ENCODE results near the gene PSMG2. TPM values are rescaled to one million over a fixed set of nuclear protein-coding genes. Genes with fewer than 3 reads are reported as not detected.

PSMG2 gene
- total RNA-seq, 2 donors from 2014 or later, result 8.2 to 36.8 TPM

GRCh38 chr18:12749121-12749520, 46.3 kb downstream of the PSMG2 start:
- Histone ChIP-seq H3K27me3 (no peaks in the 10 kb centered on the region), H3K4me1 (no peaks in the 10 kb centered on the region), H3K36me3 (replicated peaks in 1 of 2; ENCODE audit: insufficient read depth in 1 of 2, low read depth in 2 of 2) (no peaks in the 10 kb centered on the region), H3K9me3 (no peaks in the 10 kb centered on the region), H3K4me3 (no peak overlapping the region), H3K27ac (no peak overlapping the region)
- intact Hi-C loops (cut with DNase I), result loop anchor here (10.0 kb wide), 1 partner anchor 146 kb away; no protein-coding TSS in a partner anchor
- no peak for TF ChIP-seq POLR2A (IDR thresholded peaks at IDR 0.05)
- TF ChIP-seq, protein P1, sequence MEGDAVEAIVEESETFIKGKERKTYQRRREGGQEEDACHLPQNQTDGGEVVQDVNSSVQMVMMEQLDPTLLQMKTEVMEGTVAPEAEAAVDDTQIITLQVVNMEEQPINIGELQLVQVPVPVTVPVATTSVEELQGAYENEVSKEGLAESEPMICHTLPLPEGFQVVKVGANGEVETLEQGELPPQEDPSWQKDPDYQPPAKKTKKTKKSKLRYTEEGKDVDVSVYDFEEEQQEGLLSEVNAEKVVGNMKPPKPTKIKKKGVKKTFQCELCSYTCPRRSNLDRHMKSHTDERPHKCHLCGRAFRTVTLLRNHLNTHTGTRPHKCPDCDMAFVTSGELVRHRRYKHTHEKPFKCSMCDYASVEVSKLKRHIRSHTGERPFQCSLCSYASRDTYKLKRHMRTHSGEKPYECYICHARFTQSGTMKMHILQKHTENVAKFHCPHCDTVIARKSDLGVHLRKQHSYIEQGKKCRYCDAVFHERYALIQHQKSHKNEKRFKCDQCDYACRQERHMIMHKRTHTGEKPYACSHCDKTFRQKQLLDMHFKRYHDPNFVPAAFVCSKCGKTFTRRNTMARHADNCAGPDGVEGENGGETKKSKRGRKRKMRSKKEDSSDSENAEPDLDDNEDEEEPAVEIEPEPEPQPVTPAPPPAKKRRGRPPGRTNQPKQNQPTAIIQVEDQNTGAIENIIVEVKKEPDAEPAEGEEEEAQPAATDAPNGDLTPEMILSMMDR (IDR thresholded peaks at IDR 0.05), result no peak
- 65 to 69% methylated on average over 13 of the region's 13 CpGs for WGBS, 2 donors
- ATAC-seq (no peak), DNase-seq (no peak)

DNA sequence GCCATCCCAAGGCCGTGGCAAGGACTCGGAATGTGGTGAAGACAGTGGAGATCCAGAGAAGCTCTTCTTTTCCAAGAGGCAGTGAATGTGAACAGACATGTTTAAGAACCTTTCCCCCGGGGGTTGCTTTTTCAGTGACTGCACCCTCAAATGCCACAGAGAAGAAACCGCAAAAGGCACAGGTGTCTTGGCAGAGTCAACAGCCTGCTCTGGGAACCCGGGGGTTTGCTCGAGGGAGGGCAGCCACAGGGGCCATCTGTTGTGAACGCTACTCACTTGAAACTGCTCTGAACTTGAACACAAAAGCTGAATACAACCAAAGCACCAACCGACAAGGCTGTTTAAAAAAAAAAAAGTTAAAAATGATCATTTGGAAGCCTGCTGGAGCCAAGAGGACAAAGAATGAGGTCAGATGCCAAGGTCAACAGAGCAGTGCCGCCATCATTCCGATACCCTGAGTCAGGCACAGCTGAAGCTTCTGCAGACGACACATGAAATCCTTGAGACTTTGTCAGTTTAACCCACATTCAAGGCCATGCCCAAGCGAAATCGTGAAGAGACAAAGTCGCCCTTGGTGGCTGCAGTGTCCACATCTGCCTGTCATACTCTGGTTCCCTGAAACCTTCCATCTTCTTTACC, 47.4 kb downstream of the PSMG2 start:
- no peaks in the 10 kb centered on the region for H3K36me3 ChIP-seq (replicated peaks in 1 of 2; ENCODE audit: insufficient read depth in 1 of 2, low read depth in 2 of 2)
- no peak overlapping the region for H3K4me3 ChIP-seq
- intact Hi-C loops (cut with DNase I), result no loop called here
- H3K27ac ChIP-seq, result no peak overlapping the region
- H3K4me1 ChIP-seq, result no peaks in the 10 kb centered on the region
- TF ChIP-seq, protein P1 (IDR thresholded peaks at IDR 0.05), result no peak
- TF ChIP-seq POLR2A (IDR thresholded peaks at IDR 0.05), result no peak
- DNase-seq (no peak), ATAC-seq (no peak)
- H3K27me3 ChIP-seq, result no peaks in the 10 kb centered on the region
- no peaks in the 10 kb centered on the region for H3K9me3 ChIP-seq
- WGBS, 2 donors, result 60 to 66% methylated on average over 13 to 14 of the region's 14 CpGs

- Histone ChIP-seq H3K27me3 (no peaks in the 10 kb centered on the region), H3K36me3 (replicated peaks in 1 of 2; ENCODE audit: insufficient read depth in 1 of 2, low read depth in 2 of 2) (no peaks in the 10 kb centered on the region), H3K4me1 (no peaks in the 10 kb centered on the region), H3K9me3 (no peaks in the 10 kb centered on the region), H3K4me3 (no peak overlapping the region), H3K27ac (no peak overlapping the region)
- no peak for TF ChIP-seq POLR2A (IDR thresholded peaks at IDR 0.05)
- TF ChIP-seq, protein P1 (IDR thresholded peaks at IDR 0.05), result no peak
- WGBS, 2 donors, result 77 to 80% methylated on average over 16 to 18 of the region's 18 CpGs
- DNase-seq, result no peak
- intact Hi-C loops (cut with DNase I), result no loop called here
- ATAC-seq, result no peak
Observed at GRCh38 chr18:12750715-12751502, 48.1 kb downstream of the PSMG2 start.

GRCh38 chr18:12751503-12751884, 48.7 kb downstream of the PSMG2 start:
- no peaks in the 10 kb centered on the region for H3K4me1 ChIP-seq
- H3K9me3 ChIP-seq, result no peaks in the 10 kb centered on the region
- DNase-seq, result no peak
- no peaks in the 10 kb centered on the region for H3K27me3 ChIP-seq
- ATAC-seq, result no peak
- WGBS, 2 donors, result 57 to 65% methylated on average over 2 to 5 of the region's 5 CpGs
- no peak overlapping the region for H3K4me3 ChIP-seq
- H3K27ac ChIP-seq, result no peak overlapping the region
- intact Hi-C loops (cut with DNase I), result no loop called here
- no peaks in the 10 kb centered on the region for H3K36me3 ChIP-seq (replicated peaks in 1 of 2; ENCODE audit: insufficient read depth in 1 of 2, low read depth in 2 of 2)
- TF ChIP-seq, protein P1 (IDR thresholded peaks at IDR 0.05), result no peak
- TF ChIP-seq POLR2A (IDR thresholded peaks at IDR 0.05), result no peak

Measured in body of pancreas (tissue), 4 donors.